ENCODE measurements around the gene GLRA1.

GLRA1 gene

GRCh38 chr5:151885138-151885908, 39.3 kb downstream of the GLRA1 start:
- DNase-seq (ENCODE audit: low spot score): no peak
- in situ Hi-C loops (cut with MboI; ENCODE audit: low pct_unique_long_range_greater_than_20kb, low sequenced_read_pairs, unreplicated experiment): no loop called here
- TF ChIP-seq CTCF (IDR thresholded peaks at IDR 0.05; ENCODE audit: extremely low read depth, insufficient read depth, missing control alignments): no peak

DNA sequence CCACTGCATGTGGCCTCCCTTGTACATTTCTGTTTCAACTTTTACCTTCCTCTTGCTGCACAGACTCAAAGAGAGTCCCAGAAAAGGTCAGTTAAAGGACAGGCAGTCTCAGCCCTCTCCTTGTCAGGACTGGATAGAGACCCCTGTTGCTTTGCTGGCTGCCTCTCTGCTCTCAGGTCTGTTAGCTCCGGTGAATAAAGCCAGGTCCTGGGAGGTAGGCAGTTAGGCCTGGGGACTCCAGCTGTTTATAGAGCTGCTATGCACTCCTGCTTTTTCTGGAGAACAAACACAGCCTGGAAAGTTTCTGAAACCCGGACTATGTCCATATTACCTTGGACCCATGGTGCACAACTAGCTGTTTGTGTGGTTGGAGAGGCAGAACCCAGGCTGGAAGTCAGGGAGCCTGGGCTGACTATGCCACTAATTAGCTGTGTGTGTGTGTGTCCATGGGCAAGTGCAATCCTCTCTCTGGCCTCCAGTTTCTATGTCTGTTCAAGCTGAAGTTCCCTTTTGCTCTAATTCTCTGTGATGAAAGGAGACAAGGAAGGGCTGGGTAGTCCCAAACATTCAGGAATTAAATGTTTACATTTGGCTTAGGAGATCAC, 42.9 kb downstream of the GLRA1 start:
- no peak for TF ChIP-seq CTCF (IDR thresholded peaks at IDR 0.05; ENCODE audit: extremely low read depth, insufficient read depth, missing control alignments)
- DNase-seq (ENCODE audit: low spot score): no peak
- in situ Hi-C loops (cut with MboI; ENCODE audit: low pct_unique_long_range_greater_than_20kb, low sequenced_read_pairs, unreplicated experiment): no loop called here

- in situ Hi-C loops (cut with MboI; ENCODE audit: low pct_unique_long_range_greater_than_20kb, low sequenced_read_pairs, unreplicated experiment): no loop called here
- TF ChIP-seq CTCF (IDR thresholded peaks at IDR 0.05; ENCODE audit: extremely low read depth, insufficient read depth, missing control alignments): no peak
- no peak for DNase-seq (ENCODE audit: low spot score)
Measured at GRCh38 chr5:151880324-151880723, 44.3 kb downstream of the GLRA1 start.

- no peak for TF ChIP-seq CTCF (IDR thresholded peaks at IDR 0.05; ENCODE audit: extremely low read depth, insufficient read depth, missing control alignments)
- in situ Hi-C loops (cut with MboI; ENCODE audit: low pct_unique_long_range_greater_than_20kb, low sequenced_read_pairs, unreplicated experiment): no loop called here
- DNase-seq (ENCODE audit: low spot score): no peak
Measured at GRCh38 chr5:151873701-151874100, 51.0 kb downstream of the GLRA1 start.

GRCh38 chr5:151872701-151873100, 52.0 kb downstream of the GLRA1 start:
- in situ Hi-C loops (cut with MboI; ENCODE audit: low pct_unique_long_range_greater_than_20kb, low sequenced_read_pairs, unreplicated experiment): no loop called here
- TF ChIP-seq CTCF (IDR thresholded peaks at IDR 0.05; ENCODE audit: extremely low read depth, insufficient read depth, missing control alignments): no peak
- DNase-seq (ENCODE audit: low spot score): no peak

- no peak for DNase-seq (ENCODE audit: low spot score)
- no peak for TF ChIP-seq CTCF (IDR thresholded peaks at IDR 0.05; ENCODE audit: extremely low read depth, insufficient read depth, missing control alignments)
- in situ Hi-C loops (cut with MboI; ENCODE audit: low pct_unique_long_range_greater_than_20kb, low sequenced_read_pairs, unreplicated experiment): no loop called here
Measured at GRCh38 chr5:151870820-151871219, 53.8 kb downstream of the GLRA1 start.

Data from GM13977 (cell line).